ENCODE data around the gene YIF1A.

DNA sequence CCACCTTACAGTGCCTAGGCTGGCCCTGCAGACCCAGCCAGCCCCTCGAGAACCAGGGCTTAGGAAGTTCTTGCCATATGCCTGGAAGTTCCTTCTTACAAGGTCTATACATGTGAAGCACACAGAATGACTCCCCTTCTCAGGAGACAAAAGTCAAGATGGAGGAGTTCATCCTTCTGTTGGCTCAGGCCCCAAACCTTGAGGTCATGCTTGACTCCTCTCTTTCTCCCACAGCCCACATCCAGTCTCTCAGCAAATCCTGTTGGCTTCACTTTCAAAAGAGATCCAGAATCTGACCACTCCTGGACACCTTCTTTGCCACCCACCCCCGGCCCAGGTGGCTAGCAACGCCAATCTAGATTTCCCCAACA, 29.6 kb upstream of the YIF1A start:
- TF ChIP-seq, protein P1, sequence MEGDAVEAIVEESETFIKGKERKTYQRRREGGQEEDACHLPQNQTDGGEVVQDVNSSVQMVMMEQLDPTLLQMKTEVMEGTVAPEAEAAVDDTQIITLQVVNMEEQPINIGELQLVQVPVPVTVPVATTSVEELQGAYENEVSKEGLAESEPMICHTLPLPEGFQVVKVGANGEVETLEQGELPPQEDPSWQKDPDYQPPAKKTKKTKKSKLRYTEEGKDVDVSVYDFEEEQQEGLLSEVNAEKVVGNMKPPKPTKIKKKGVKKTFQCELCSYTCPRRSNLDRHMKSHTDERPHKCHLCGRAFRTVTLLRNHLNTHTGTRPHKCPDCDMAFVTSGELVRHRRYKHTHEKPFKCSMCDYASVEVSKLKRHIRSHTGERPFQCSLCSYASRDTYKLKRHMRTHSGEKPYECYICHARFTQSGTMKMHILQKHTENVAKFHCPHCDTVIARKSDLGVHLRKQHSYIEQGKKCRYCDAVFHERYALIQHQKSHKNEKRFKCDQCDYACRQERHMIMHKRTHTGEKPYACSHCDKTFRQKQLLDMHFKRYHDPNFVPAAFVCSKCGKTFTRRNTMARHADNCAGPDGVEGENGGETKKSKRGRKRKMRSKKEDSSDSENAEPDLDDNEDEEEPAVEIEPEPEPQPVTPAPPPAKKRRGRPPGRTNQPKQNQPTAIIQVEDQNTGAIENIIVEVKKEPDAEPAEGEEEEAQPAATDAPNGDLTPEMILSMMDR (IDR thresholded peaks at IDR 0.05), result no peak
- no peak for TF ChIP-seq POLR2A (IDR thresholded peaks at IDR 0.05)
- TF ChIP-seq POLR2AphosphoS5 (IDR thresholded peaks at IDR 0.05), result no peak
- TF ChIP-seq EP300 (IDR thresholded peaks at IDR 0.05), result no peak
